ENCODE results near the gene GPANK1.

GRCh38 chr6:31621320-31621939, 43.4 kb downstream of the GPANK1 start:
- no peak for TF ChIP-seq GATA2 (IDR thresholded peaks at IDR 0.05; ENCODE audit: low read depth, low read length)
- TF ChIP-seq GATA3 (IDR thresholded peaks at IDR 0.05; ENCODE audit: low read depth, low read length) = no peak
